Measurements from ENCODE around the gene DHRSX. TPM values are rescaled to one million over a fixed set of nuclear protein-coding genes. Genes with fewer than 3 reads are reported as not detected.

Gene DHRSX
- total and polyA plus RNA-seq, 11 donors: 14.6 to 36.1 (median 24.1) TPM

GRCh38 chrX:2517055-2517454 lies 16.3 kb upstream of the DHRSX start:
- peaks cover 0 to 7% (median 0%) of the 10 kb centered on the region in 9 donors for H3K27me3 ChIP-seq
- no peaks in the 10 kb centered on the region for H3K9me3 ChIP-seq
- no peak overlapping the region for H3K4me3 ChIP-seq
- WGBS, 4 donors: 72 to 84% (median 73%) methylated on average over 6 of the region's 6 CpGs
- H3K4me1 ChIP-seq: peaks cover 0 to 8% (median 0%) of the 10 kb centered on the region in 12 donors
- no peaks in the 10 kb centered on the region for H3K36me3 ChIP-seq
- no peak for DNase-seq
- TF ChIP-seq POLR2A (IDR thresholded peaks at IDR 0.05): no peak
- TF ChIP-seq CTCF (IDR thresholded peaks at IDR 0.05): no peak
- no peak for ATAC-seq
- intact Hi-C loops (cut with DNase I): no loop called here
- H3K27ac ChIP-seq: no peak overlapping the region

- no peak overlapping the region for H3K27ac ChIP-seq
- H3K27me3 ChIP-seq: peaks cover 0 to 7% (median 0%) of the 10 kb centered on the region in 9 donors
- H3K9me3 ChIP-seq: no peaks in the 10 kb centered on the region
- H3K4me1 ChIP-seq: peaks cover 0 to 7% (median 0%) of the 10 kb centered on the region in 12 donors
- no peak overlapping the region for H3K4me3 ChIP-seq
- TF ChIP-seq POLR2A (IDR thresholded peaks at IDR 0.05): no peak
- TF ChIP-seq CTCF (IDR thresholded peaks at IDR 0.05): no peak
- H3K36me3 ChIP-seq: no peaks in the 10 kb centered on the region
- 86 to 91% (median 87%) methylated on average over 5 of the region's 5 CpGs for WGBS, 4 donors
- ATAC-seq: no peak
- DNase-seq: no peak
- intact Hi-C loops (cut with DNase I): no loop called here
Measured at GRCh38 chrX:2516623-2517022, 15.8 kb upstream of the DHRSX start.

GRCh38 chrX:2514131-2514530 lies 13.4 kb upstream of the DHRSX start:
- Histone ChIP-seq H3K36me3 (no peaks in the 10 kb centered on the region), H3K4me1 (no peaks in the 10 kb centered on the region), H3K27ac (no peak overlapping the region), H3K4me3 (no peak overlapping the region), H3K27me3 (peaks cover 0 to 7% (median 0%) of the 10 kb centered on the region in 9 donors), H3K9me3 (no peaks in the 10 kb centered on the region)
- ATAC-seq (no peak), DNase-seq (no peak)
- 37 to 58% (median 41%) methylated on average over 5 of the region's 5 CpGs for WGBS, 4 donors
- no peak for TF ChIP-seq POLR2A (IDR thresholded peaks at IDR 0.05)
- no peak for TF ChIP-seq CTCF (IDR thresholded peaks at IDR 0.05)
- intact Hi-C loops (cut with DNase I): no loop called here

GRCh38 chrX:2513121-2513664 lies 12.4 kb upstream of the DHRSX start:
- no peak overlapping the region for H3K27ac ChIP-seq
- no peaks in the 10 kb centered on the region for H3K4me1 ChIP-seq
- no peaks in the 10 kb centered on the region for H3K36me3 ChIP-seq
- H3K27me3 ChIP-seq: peaks cover 0 to 7% (median 0%) of the 10 kb centered on the region in 9 donors
- no peak for ATAC-seq
- TF ChIP-seq CTCF (IDR thresholded peaks at IDR 0.05): no peak
- TF ChIP-seq POLR2A (IDR thresholded peaks at IDR 0.05): no peak
- H3K4me3 ChIP-seq: no peak overlapping the region
- intact Hi-C loops (cut with DNase I): no loop called here
- no peak for DNase-seq
- 68 to 76% (median 72%) methylated on average over 6 of the region's 6 CpGs for WGBS, 4 donors
- H3K9me3 ChIP-seq: no peaks in the 10 kb centered on the region

Data from heart left ventricle (tissue), 16 donors.